Suprapubic skin (tissue), 4 donors: ENCODE data around the gene U2AF2.

Source experiments
- CTCF ChIP-seq, 2 donors: fragments of 200-600 bp in 1 of 2; fragments of 450-650 bp in 1 of 2; sonication (generic) in 1 of 2; IDR thresholded peaks; one replicate each; pipeline ENCODE4 v1.5.1; 2016 to 2019; ENCODE audit warnings: antibody characterized with exemption in 2 of 2, mild to moderate bottlenecking in 1 of 2, moderate library complexity in 1 of 2
- EP300 ChIP-seq: sonication (generic); formaldehyde crosslinking; IDR thresholded peaks from one replicate; pipeline ENCODE4 v1.6.1; 2017; ENCODE audit warnings: antibody characterized with exemption
- POLR2A ChIP-seq, 2 donors: fragments of 450-650 bp; IDR thresholded peaks; one replicate each; pipeline ENCODE4 v1.6.1; 2017; ENCODE audit warnings: antibody characterized with exemption in 2 of 2, mild to moderate bottlenecking in 2 of 2, moderate library complexity in 2 of 2
- POLR2AphosphoS5 ChIP-seq, 3 donors: sonication (generic); formaldehyde crosslinking; IDR thresholded peaks; one replicate each; pipeline ENCODE4 v1.6.1; 2017; ENCODE audit warnings: antibody characterized with exemption in 3 of 3

- no peak for TF ChIP-seq POLR2AphosphoS5 (IDR thresholded peaks at IDR 0.05)
- no peak for TF ChIP-seq CTCF (IDR thresholded peaks at IDR 0.05)
- TF ChIP-seq EP300: no peak
- no peak for TF ChIP-seq POLR2A (IDR thresholded peaks at IDR 0.05)
Measured at GRCh38 chr19:55623561-55623960, 31.3 kb upstream of the U2AF2 start.
